Right atrium auricular region (tissue), 2 donors: ENCODE results near the gene RAPGEF1. TPM values are rescaled to one million over a fixed set of nuclear protein-coding genes. Genes with fewer than 3 reads are reported as not detected.
"Not testable (repeated sequence)": the region's sequence is repeated elsewhere in the genome, so short reads cannot be mapped to it uniquely, and the experiment has no call there.

Source experiments
- DNase-seq: peaks from one replicate; pipeline ENCODE4 v3.0.0-alpha.2; 2019; ENCODE audit warnings: low spot score
- H3K27ac ChIP-seq, 2 donors: fragments of 200-600 bp; sonication (generic); 1 replicate in 1 of 2; 2 replicates in 1 of 2; pipeline ENCODE4 v1.5.1; 2016 to 2019
- H3K27me3 ChIP-seq, 2 donors: fragments of 200-600 bp; sonication (generic); one replicate each; pipeline versions ENCODE4 v1.5.1 to v1.6.0; 2017 to 2019
- H3K36me3 ChIP-seq: fragments of 200-600 bp; sonication (generic); one replicate; pipeline ENCODE4 v1.5.1; 2016
- H3K4me1 ChIP-seq, 2 donors: fragments of 200-600 bp; sonication (generic); one replicate each; pipeline versions ENCODE4 v1.5.1 to v1.6.0; 2017 to 2019
- H3K4me3 ChIP-seq, 2 donors: fragments of 200-600 bp; sonication (generic); 1 replicate in 1 of 2; 2 replicates in 1 of 2; pipeline ENCODE4 v1.5.1; 2017 to 2019; ENCODE audit warnings: mild to moderate bottlenecking in 1 of 2, moderate library complexity in 1 of 2
- H3K9me3 ChIP-seq, 2 donors: fragments of 200-600 bp; sonication (generic); one replicate each; pipeline ENCODE4 v1.5.1; 2019
- CTCF ChIP-seq, 2 donors: fragments of 200-600 bp; sonication (generic); IDR thresholded peaks; one replicate each; pipeline ENCODE4 v1.5.1; 2019; ENCODE audit warnings: antibody characterized with exemption in 2 of 2
- total RNA-seq, 2 donors: library from RNA; depleted of rRNA; stranded (reverse); fragments of >200 nt; gene quantifications; one replicate each; pipeline ENCODE4 v1.1.0, GENCODE V29; 2016

RAPGEF1 gene
- total RNA-seq, 2 donors from 2014 or later = 59.5 to 65.1 TPM

DNA sequence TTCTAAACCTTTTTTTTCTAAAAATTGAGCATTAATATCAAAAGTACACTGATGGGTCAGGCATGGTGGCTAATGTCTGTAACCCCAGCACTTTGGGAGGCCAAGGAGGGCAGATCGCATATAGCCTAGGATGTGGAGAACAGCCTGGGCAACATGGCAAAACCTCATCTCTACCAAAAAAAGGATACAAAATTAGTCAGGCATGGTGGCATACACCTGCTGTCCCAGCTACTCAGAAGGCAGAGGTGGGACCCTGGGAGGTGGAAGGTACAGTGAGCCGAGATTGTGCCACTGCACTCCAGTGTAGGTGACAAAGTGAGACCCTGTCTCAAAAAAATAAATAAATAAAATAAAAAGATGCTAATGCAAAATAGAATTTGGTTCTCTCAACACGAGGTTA, 49.4 kb downstream of the RAPGEF1 start:
- no peak overlapping the region for H3K27ac ChIP-seq
- H3K27me3 ChIP-seq = no peaks in the 10 kb centered on the region
- DNase-seq = no peak
- H3K9me3 ChIP-seq = no peaks in the 10 kb centered on the region
- no peak overlapping the region for H3K4me3 ChIP-seq
- no peaks in the 10 kb centered on the region for H3K36me3 ChIP-seq
- H3K4me1 ChIP-seq = peaks cover 0 to 65% of the 10 kb centered on the region in 2 donors
- no peak for TF ChIP-seq CTCF (IDR thresholded peaks at IDR 0.05)

DNA sequence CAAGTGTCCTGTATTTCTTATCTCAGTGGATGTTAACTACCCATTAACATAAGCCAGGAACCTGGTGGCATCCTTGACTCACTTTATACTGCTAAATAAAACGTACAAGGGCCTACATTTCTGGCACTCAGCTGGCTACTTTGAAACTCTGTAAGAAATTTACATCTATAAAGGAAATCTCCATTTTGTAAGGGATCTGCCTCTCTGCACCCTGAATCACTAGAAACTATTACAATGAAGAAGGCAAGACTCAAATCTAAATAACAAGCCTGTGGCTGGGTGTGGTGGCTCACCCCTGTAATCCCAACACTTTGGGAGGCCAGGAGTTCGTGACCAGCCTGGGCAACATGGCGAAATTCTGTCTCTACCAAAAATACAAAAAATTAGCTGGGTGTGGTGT, 51.5 kb downstream of the RAPGEF1 start:
- no peak overlapping the region for H3K27ac ChIP-seq
- H3K9me3 ChIP-seq = no peaks in the 10 kb centered on the region
- DNase-seq = no peak
- H3K4me1 ChIP-seq = peaks cover 0 to 48% of the 10 kb centered on the region in 2 donors
- H3K36me3 ChIP-seq = no peaks in the 10 kb centered on the region
- TF ChIP-seq CTCF (IDR thresholded peaks at IDR 0.05) = no peak
- no peaks in the 10 kb centered on the region for H3K27me3 ChIP-seq
- no peak overlapping the region for H3K4me3 ChIP-seq

- Histone ChIP-seq H3K36me3 (no peaks in the 10 kb centered on the region), H3K27me3 (no peaks in the 10 kb centered on the region), H3K4me3 (no peak overlapping the region), H3K27ac (no peak overlapping the region), H3K4me1 (peaks cover 0 to 54% of the 10 kb centered on the region in 2 donors), H3K9me3 (no peaks in the 10 kb centered on the region)
- DNase-seq = peak; percentile 40
- TF ChIP-seq CTCF (IDR thresholded peaks at IDR 0.05) = no peak
Measured at GRCh38 chr9:131685753-131686706, 53.8 kb downstream of the RAPGEF1 start.

DNA sequence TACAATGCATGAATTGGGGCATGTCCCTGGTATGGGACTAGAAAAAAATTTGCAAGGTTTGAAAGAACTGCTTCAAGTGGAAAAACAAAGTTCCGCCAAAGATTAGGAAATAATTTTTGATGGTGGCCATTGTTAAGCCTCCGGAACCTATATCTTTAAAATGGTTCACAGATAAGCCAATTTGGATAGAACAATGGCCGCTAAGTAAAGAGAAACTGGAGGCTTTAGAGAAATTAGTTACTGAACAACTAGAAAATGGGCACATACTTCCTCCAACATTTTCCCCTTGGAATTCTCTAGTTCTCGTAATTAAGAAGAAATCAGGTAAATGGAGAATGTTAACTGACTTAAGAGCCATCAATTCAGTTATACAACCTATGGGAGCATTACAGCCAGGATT, 56.8 kb downstream of the RAPGEF1 start:
- H3K4me3 ChIP-seq = not testable (repeated sequence)

DNA sequence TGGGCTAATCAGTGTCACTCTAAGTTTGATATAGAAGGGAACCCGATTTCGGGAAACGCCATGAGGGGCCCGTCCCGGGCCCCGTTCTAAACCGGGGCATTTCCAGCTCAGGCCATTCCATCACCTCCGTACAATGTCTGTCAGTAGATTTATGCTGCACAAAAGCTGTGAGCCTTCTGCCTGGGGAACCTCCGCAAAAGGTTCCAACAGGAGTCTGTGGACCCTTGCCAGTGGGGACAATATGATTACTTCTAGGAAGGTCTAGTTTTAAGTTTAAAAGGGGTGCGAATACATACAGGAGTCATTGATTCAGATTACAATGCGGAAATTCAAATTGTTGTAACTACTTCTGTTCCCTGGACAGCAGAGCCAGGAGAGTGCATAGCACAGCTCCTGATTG, 57.6 kb downstream of the RAPGEF1 start:
- TF ChIP-seq CTCF (IDR thresholded peaks at IDR 0.05) = no peak
- Histone ChIP-seq H3K36me3 (no peaks in the 10 kb centered on the region), H3K4me3 (no peak overlapping the region), H3K27me3 (no peaks in the 10 kb centered on the region), H3K27ac (peak overlapping the region; percentile 47 to 67), H3K9me3 (no peaks in the 10 kb centered on the region), H3K4me1 (peaks cover 0 to 66% of the 10 kb centered on the region in 2 donors)
- peak; percentile 58 for DNase-seq

More for the DNA sequence above, 56.8 kb downstream of the RAPGEF1 start:
- DNase-seq, H3K9me3 ChIP-seq, H3K27me3 ChIP-seq, H3K36me3 ChIP-seq: not testable (repeated sequence)
- H3K27ac ChIP-seq = peak overlapping the region in 1 of 2 donors; percentile 47
- peaks cover 0 to 66% of the 10 kb centered on the region in 2 donors for H3K4me1 ChIP-seq

DNA sequence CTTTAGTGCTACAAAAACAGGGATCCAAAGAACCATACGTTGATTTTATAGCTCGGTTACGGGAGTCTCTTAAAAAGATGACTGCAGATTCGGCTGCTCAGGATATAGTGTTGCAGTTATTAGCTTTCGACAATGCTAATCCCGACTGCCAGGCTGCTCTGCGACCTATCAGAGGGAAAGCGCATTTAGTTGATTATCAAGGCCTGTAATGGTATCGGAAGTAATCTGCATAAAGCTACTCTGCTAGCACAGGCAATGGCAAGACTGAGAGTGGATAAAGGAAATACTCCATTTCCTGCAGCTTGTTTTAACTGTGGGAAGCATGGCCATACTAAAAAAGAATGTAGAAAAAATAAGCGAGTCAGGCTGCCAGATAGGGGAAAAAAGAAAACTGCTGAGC, 58.0 kb downstream of the RAPGEF1 start:
- not testable (repeated sequence) for H3K4me3 ChIP-seq, H3K27me3 ChIP-seq, H3K36me3 ChIP-seq, H3K9me3 ChIP-seq
- Histone ChIP-seq H3K27ac (peak overlapping the region; percentile 47 to 67), H3K4me1 (peaks cover 0 to 70% of the 10 kb centered on the region in 2 donors)
- peak; percentile 46 for DNase-seq

DNA sequence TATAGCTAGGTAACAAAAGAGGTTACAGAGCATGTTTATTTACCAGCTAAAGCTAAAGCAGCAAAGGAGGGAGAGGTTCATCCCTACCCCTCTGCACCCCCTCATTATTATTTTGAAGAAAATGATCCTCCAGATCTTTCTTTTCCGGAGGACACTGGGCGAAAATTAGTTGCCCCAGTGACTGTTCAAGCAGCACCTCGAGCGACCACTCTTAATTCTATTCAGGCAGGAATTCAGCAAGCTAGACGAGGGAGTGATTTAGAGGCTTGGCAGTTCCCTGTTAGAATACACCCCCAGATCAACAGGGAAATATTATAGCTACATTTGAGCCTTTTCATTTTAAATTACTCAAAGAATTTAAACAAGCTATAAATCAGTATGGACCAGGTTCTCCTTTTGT, 58.8 kb downstream of the RAPGEF1 start:
- Histone ChIP-seq H3K27ac (peak overlapping the region in 1 of 2 donors; percentile 90), H3K4me1 (peaks cover 0 to 72% of the 10 kb centered on the region in 2 donors)
- peak; percentile 36 for DNase-seq
- H3K36me3 ChIP-seq, H3K27me3 ChIP-seq, H3K4me3 ChIP-seq, H3K9me3 ChIP-seq: not testable (repeated sequence)
